H1 (cell line): ENCODE data around the gene GUCY1A1. TPM values are rescaled to one million over a fixed set of nuclear protein-coding genes. Genes with fewer than 3 reads are reported as not detected.

Experiments used
- CTCF ChIA-PET: fragments of 300-600 bp; sonication (Branson Sonifier 250); formaldehyde crosslinking; loops from one replicate; lab custom pipeline; 2021; ENCODE audit not compliant: partially characterized antibody; lab: Charles Lee
- POLR2A ChIA-PET: fragments of 300-600 bp; sonication (Branson Sonifier 250); formaldehyde crosslinking; loops from one replicate; lab custom pipeline; 2021; ENCODE audit warnings: inconsistent platforms; ENCODE audit not compliant: partially characterized antibody; lab: Charles Lee
- DNase-seq, 2 experiments: peaks; one replicate each; pipeline versions ENCODE4 v3.0.0 to v3.0.0-alpha.2; 2010 to 2022; ENCODE audit warnings: low spot score in 2 of 2, low read depth in 1 of 2, mixed read lengths in 1 of 2
- FAIRE-seq: peaks from 2 replicates; lab custom pipeline; 2011; peaks lifted over from hg19 to GRCh38; lab: Jason Lieb, UNC
- H2AFZ ChIP-seq: 2 replicates; pipeline ENCODE4 v1.8.1; 2012; ENCODE audit warnings: low read length, inconsistent platforms
- H2AK5ac ChIP-seq: 2 replicates; pipeline ENCODE4 v1.6.1; 2013; ENCODE audit warnings: low read depth, low read length
- H2BK120ac ChIP-seq: replicated peaks from 2 replicates; pipeline ENCODE3; 2013; ENCODE audit warnings: low read depth, low read length, inconsistent platforms
- H2BK12ac ChIP-seq: 2 replicates; pipeline ENCODE4 v1.6.1; 2013; ENCODE audit warnings: low read depth, low read length
- H2BK15ac ChIP-seq: 2 replicates; pipeline ENCODE4 v1.6.1; 2013; ENCODE audit warnings: low read length
- H2BK20ac ChIP-seq: 2 replicates; pipeline ENCODE4 v1.6.1; 2013; ENCODE audit warnings: low read length
- H2BK5ac ChIP-seq: 2 replicates; pipeline ENCODE4 v1.6.1; 2013; ENCODE audit warnings: low read depth, low read length
- H3K14ac ChIP-seq: 2 replicates; pipeline ENCODE4 v1.6.1; 2013; ENCODE audit warnings: inconsistent platforms; ENCODE audit not compliant: insufficient read length
- H3K18ac ChIP-seq: 2 replicates; pipeline ENCODE4 v1.6.1; 2013; ENCODE audit warnings: low read length; ENCODE audit errors: extremely low read depth
- H3K23ac ChIP-seq: 2 replicates; pipeline ENCODE4 v1.6.1; 2013; ENCODE audit warnings: inconsistent platforms; ENCODE audit not compliant: insufficient read length
- H3K23me2 ChIP-seq: 2 replicates; pipeline ENCODE4 v1.6.1; 2013; ENCODE audit warnings: low read depth, low read length
- H3K27ac ChIP-seq: 2 replicates; pipeline ENCODE4 v1.6.1; 2011; ENCODE audit warnings: low read depth, low read length, inconsistent platforms
- H3K27me3 ChIP-seq, 4 experiments: replicated peaks in 1 of 4; 1 replicate in 1 of 4; 2 replicates in 3 of 4; pipeline versions ENCODE4 v1.6.1 to v1.8.1; 2011 to 2013; ENCODE audit warnings: low read length in 3 of 4, mild to moderate bottlenecking in 3 of 4, inconsistent platforms in 2 of 4, mixed read lengths in 2 of 4, moderate library complexity in 1 of 4; ENCODE audit not compliant: control insufficient read depth in 3 of 4, insufficient read depth in 3 of 4; ENCODE audit errors: extremely low read depth in 1 of 4
- H3K36me3 ChIP-seq, 4 experiments: 2 replicates each; pipeline versions ENCODE4 v1.6.1 to v1.8.1; 2011 to 2013; ENCODE audit warnings: mild to moderate bottlenecking in 4 of 4, low read length in 3 of 4, moderate library complexity in 2 of 4, control low read depth in 1 of 4, inconsistent platforms in 1 of 4; ENCODE audit not compliant: insufficient read depth in 4 of 4, control insufficient read depth in 2 of 4
- H3K4ac ChIP-seq: replicated peaks from 2 replicates; pipeline ENCODE3; 2013; ENCODE audit warnings: low read length, low read depth, mixed read lengths, inconsistent platforms; ENCODE audit not compliant: insufficient read length
- H3K4me1 ChIP-seq, 4 experiments: replicated peaks in 1 of 4; 1 replicate in 1 of 4; 2 replicates in 3 of 4; pipeline versions ENCODE4 v1.6.1 to v1.8.1; 2011 to 2013; ENCODE audit warnings: low read length in 3 of 4, inconsistent platforms in 2 of 4, mixed read lengths in 1 of 4; ENCODE audit not compliant: insufficient read depth in 4 of 4, control insufficient read depth in 3 of 4
- H3K4me2 ChIP-seq, 2 experiments: 2 replicates each; pipeline versions ENCODE4 v1.6.1 to v1.8.1; 2011 to 2013; ENCODE audit warnings: low read depth in 2 of 2, low read length in 2 of 2, control low read depth in 1 of 2, inconsistent platforms in 1 of 2, mild to moderate bottlenecking in 1 of 2; ENCODE audit not compliant: insufficient read depth in 1 of 2
- H3K4me3 ChIP-seq, 4 experiments: fragments of 200-600, 300-600 bp in 1 of 4; sonication (generic), shearing (Covaris generic), sonication (Bioruptor Twin) in 1 of 4; 2 replicates each; pipeline versions ENCODE4 v1.5.1 to v1.8.1; 2011 to 2016; ENCODE audit warnings: low read length in 4 of 4, low read depth in 3 of 4, control low read depth in 2 of 4, inconsistent platforms in 2 of 4, mild to moderate bottlenecking in 2 of 4, mixed read lengths in 1 of 4, moderate library complexity in 1 of 4; ENCODE audit not compliant: insufficient read depth in 2 of 4; ENCODE audit errors: extremely low read depth in 1 of 4
- H3K56ac ChIP-seq: replicated peaks from 2 replicates; pipeline ENCODE3; 2013; ENCODE audit warnings: low read depth, mild to moderate bottlenecking, mixed read lengths, low read length, inconsistent platforms; ENCODE audit not compliant: insufficient read length
- H3K79me1 ChIP-seq: 2 replicates; pipeline ENCODE4 v1.6.1; 2013; ENCODE audit warnings: low read depth, low read length, control low read depth
- H3K79me2 ChIP-seq, 2 experiments: 2 replicates each; pipeline versions ENCODE4 v1.6.1 to v1.8.1; 2012 to 2013; ENCODE audit warnings: low read length in 2 of 2, mild to moderate bottlenecking in 2 of 2, inconsistent platforms in 1 of 2; ENCODE audit not compliant: insufficient read depth in 2 of 2, control insufficient read depth in 1 of 2
- H3K9ac ChIP-seq, 4 experiments: replicated peaks in 1 of 4; 1 replicate in 1 of 4; 2 replicates in 3 of 4; pipeline versions ENCODE4 v1.6.1 to v1.8.1; 2011 to 2013; ENCODE audit warnings: low read depth in 3 of 4, low read length in 3 of 4, control low read depth in 2 of 4, mild to moderate bottlenecking in 2 of 4, moderate library complexity in 2 of 4, inconsistent platforms in 1 of 4; ENCODE audit errors: extremely low read depth in 1 of 4
- H3K9me3 ChIP-seq, 2 experiments: 2 replicates each; pipeline versions ENCODE4 v1.6.1 to v1.8.1; 2012 to 2013; ENCODE audit warnings: mild to moderate bottlenecking in 2 of 2, moderate library complexity in 2 of 2, control low read depth in 1 of 2, inconsistent platforms in 1 of 2, low read depth in 1 of 2, low read length in 1 of 2, mixed read lengths in 1 of 2; ENCODE audit not compliant: insufficient read depth in 2 of 2
- H4K20me1 ChIP-seq, 2 experiments: replicated peaks in 1 of 2; 2 replicates each; pipeline versions ENCODE3 to v1.8.1; 2011 to 2013; ENCODE audit warnings: inconsistent platforms in 2 of 2, low read length in 2 of 2, mild to moderate bottlenecking in 1 of 2; ENCODE audit not compliant: insufficient read depth in 2 of 2, control insufficient read depth in 1 of 2
- H4K5ac ChIP-seq: 2 replicates; pipeline ENCODE4 v1.6.1; 2013; ENCODE audit warnings: low read length, low read depth, mixed read lengths, inconsistent platforms; ENCODE audit not compliant: insufficient read length
- H4K8ac ChIP-seq: 2 replicates; pipeline ENCODE4 v1.8.0; 2013; ENCODE audit warnings: mild to moderate bottlenecking, moderate library complexity, low read length, inconsistent platforms; ENCODE audit not compliant: insufficient read depth; ENCODE audit errors: extremely low read depth
- H4K91ac ChIP-seq: replicated peaks from 2 replicates; pipeline ENCODE3; 2013; ENCODE audit warnings: low read length, mixed read lengths, inconsistent platforms; ENCODE audit not compliant: insufficient read length
- ASH2L ChIP-seq: fragments of 200-600, 300-600 bp; sonication (generic); IDR thresholded peaks from one replicate; pipeline ENCODE4 v1.7.1; 2017; ENCODE audit warnings: low read length
- CREB1 ChIP-seq: IDR thresholded peaks from 2 replicates; pipeline ENCODE4 v1.6.1; 2012; ENCODE audit warnings: inconsistent platforms
- HDAC6 ChIP-seq: IDR thresholded peaks from one replicate; pipeline ENCODE4 v1.7.1; 2012; ENCODE audit warnings: low read depth, mild to moderate bottlenecking, inconsistent platforms, low read length, moderate library complexity
- JUN ChIP-seq: IDR thresholded peaks from 2 replicates; pipeline ENCODE4 v1.6.1; 2011; ENCODE audit warnings: low read depth, mild to moderate bottlenecking, improper control_type of control experiment, low read length
- JUND ChIP-seq: IDR thresholded peaks from 2 replicates; pipeline ENCODE4 v1.6.1; 2011; ENCODE audit warnings: mild to moderate bottlenecking, improper control_type of control experiment, low read length
- KDM1A ChIP-seq: fragments of 200-600, 300-600 bp; sonication (generic); IDR thresholded peaks from 2 replicates; pipeline ENCODE4 v1.7.1; 2016; ENCODE audit warnings: mild to moderate bottlenecking, low read length, borderline replicate concordance
- NRF1 ChIP-seq: IDR thresholded peaks from 2 replicates; pipeline ENCODE4 v1.6.1; 2011; ENCODE audit warnings: mild to moderate bottlenecking, low read depth, low read length, improper control_type of control experiment
- RBBP5 ChIP-seq: IDR thresholded peaks from 2 replicates; pipeline ENCODE4 v1.7.1; 2012; ENCODE audit warnings: low read depth, mild to moderate bottlenecking, inconsistent platforms, low read length, moderate library complexity, borderline replicate concordance
- SUZ12 ChIP-seq: fragments of 200-600 bp; sonication (generic); IDR thresholded peaks from 2 replicates; pipeline ENCODE4 v1.6.1; 2012; ENCODE audit warnings: mild to moderate bottlenecking, inconsistent platforms, low read length, moderate library complexity, mixed read lengths
- TAF1 ChIP-seq: IDR thresholded peaks from 2 replicates; pipeline ENCODE4 v1.6.1; 2011; ENCODE audit warnings: mild to moderate bottlenecking, low read depth, low read length
- TAF7 ChIP-seq: optimal IDR thresholded peaks from 2 replicates; pipeline ENCODE3; 2011; ENCODE audit warnings: low read depth, mild to moderate bottlenecking, inconsistent platforms, low read length, moderate library complexity, borderline replicate concordance
- WGBS, 2 experiments: shearing (Covaris generic) in 1 of 2; methylation state at CpG; one replicate each; pipeline versions ENCODE4 v1.1.6 to v1.1.7; 2013 to 2015; ENCODE audit warnings: low lambda C conversion rate in 2 of 2, mixed read lengths in 2 of 2, inconsistent platforms in 1 of 2, low coverage in 1 of 2, missing lambda C conversion rate in 1 of 2; ENCODE audit not compliant: insufficient replicate concordance in 2 of 2, insufficient coverage in 1 of 2, insufficient read length in 1 of 2; ENCODE audit errors: extremely low coverage in 1 of 2, missing lambda C conversion rate in 1 of 2; 5-methylcytosine and 5-hydroxymethylcytosine counted together
- polyA plus RNA-seq, 7 experiments: library from polyadenylated mRNA; depleted of rRNA in 3 of 7; stranded (reverse) in 5 of 7; unstranded in 2 of 7; fragments of >200 nt in 5 of 7; fragments of 200-250 nt in 2 of 7; gene quantifications; 1 replicate in 5 of 7; 2 replicates in 1 of 7; 4 replicates in 1 of 7; pipeline versions ENCODE4 v1.2.1 to v1.2.3, GENCODE V29; 2011 to 2013; ENCODE audit warnings: missing spikeins in 2 of 7, mixed read lengths in 2 of 7
- total RNA-seq: library from RNA; stranded (reverse); fragmentation: NEBNext Ultra II Directional; extraction: Animal tissue kit (Norgen Biotek cat#: 25700); gene quantifications from 2 replicates; pipeline ENCODE4 v1.2.1, GENCODE V29; 2021

GUCY1A1 gene
- total and polyA plus RNA-seq, 2 of the 8 experiments (the other 6 are each of a cell fraction or from before 2014, with no cell fraction given), result not detected

- Histone ChIP-seq H3K4me3 (no peak overlapping the region), H3K79me2 (no peaks in the 10 kb centered on the region), H2AFZ (no peak overlapping the region), H2AK5ac (no peak overlapping the region), H3K79me1 (no peaks in the 10 kb centered on the region), H3K36me3 (no peaks in the 10 kb centered on the region), H2BK15ac (no peak overlapping the region), H4K5ac (no peak overlapping the region), H3K9me3 (no peaks in the 10 kb centered on the region), H3K4me1 (no peaks in the 10 kb centered on the region), H3K23ac (no peak overlapping the region), H3K23me2 (no peaks in the 10 kb centered on the region), H3K56ac (no peak overlapping the region), H4K20me1 (peaks cover 0 to 1% of the 10 kb centered on the region in 2 experiments), H2BK120ac (no peak overlapping the region), H2BK5ac (no peak overlapping the region), H2BK12ac (no peak overlapping the region), H4K8ac (no peak overlapping the region), H3K18ac (no peak overlapping the region), H3K14ac (no peak overlapping the region), H3K4ac (no peak overlapping the region), H3K27ac (no peak overlapping the region), H2BK20ac (no peak overlapping the region), H3K4me2 (no peak overlapping the region), H3K27me3 (no peaks in the 10 kb centered on the region), H4K91ac (no peak overlapping the region), H3K9ac (no peak overlapping the region)
- CTCF ChIA-PET, result interaction anchor here (1.1 to 1.8 kb wide), 2 partner anchors 10 to 280 kb away, joined by 3 to 4 read pairs; no protein-coding TSS in a partner anchor
- 92% methylated on average over 4 of the region's 4 CpGs; no CpG with 5 or more reads in 1 of the 2 experiments for WGBS, 2 experiments
- POLR2A ChIA-PET, result no interaction called here
- FAIRE-seq (no peak), DNase-seq (no peak)
- TF ChIP-seq JUND (no peak), TAF7 (no peak), NRF1 (no peak), HDAC6 (no peak), JUN (no peak), TAF1 (no peak), CREB1 (no peak), SUZ12 (no peak), ASH2L (no peak), RBBP5 (no peak), KDM1A (no peak)
Measured at GRCh38 chr4:155676430-155676825, 9.8 kb downstream of the GUCY1A1 start.
